GM12865 (cell line): ENCODE data around the gene HTR3E.
"Not testable (repeated sequence)": the region's sequence is repeated elsewhere in the genome, so short reads cannot be mapped to it uniquely, and the experiment has no call there.

ENCODE experiments used
- DNase-seq: peaks from one replicate; pipeline ENCODE4 v3.0.0; 2010; ENCODE audit warnings: low read depth
- H3K4me3 ChIP-seq: 2 replicates; pipeline ENCODE4 v1.5.1; 2011; ENCODE audit warnings: mild to moderate bottlenecking, low read depth, low read length, control low read depth
- TF ChIP-seq, protein P1 (sequence below): IDR thresholded peaks from 2 replicates; pipeline ENCODE4 v1.5.1; 2011; ENCODE audit warnings: low read length, control low read depth, low read depth, inconsistent platforms; ENCODE audit not compliant: insufficient read depth; ENCODE audit errors: missing control alignments

HTR3E gene

DNA sequence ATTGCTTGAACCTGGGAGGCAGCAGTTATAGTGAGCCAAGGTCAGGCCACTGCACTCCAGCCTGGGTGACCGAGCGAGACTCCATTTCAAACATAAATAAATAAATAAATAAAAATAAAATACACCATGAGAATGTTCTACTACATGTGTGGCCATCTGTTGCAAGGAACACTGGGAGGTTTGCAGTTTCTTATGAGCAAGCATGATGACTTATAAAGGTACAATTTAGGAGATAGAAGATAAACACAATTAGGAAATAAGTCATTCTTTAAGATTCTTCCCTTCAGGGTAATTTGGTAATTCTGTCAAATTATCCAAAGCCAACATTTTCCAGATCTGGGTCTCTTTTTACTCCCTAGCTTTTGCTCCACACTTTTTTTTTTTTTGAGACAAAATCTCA is 30.7 kb upstream of the HTR3E start:
- no peak for DNase-seq
- TF ChIP-seq, protein P1, sequence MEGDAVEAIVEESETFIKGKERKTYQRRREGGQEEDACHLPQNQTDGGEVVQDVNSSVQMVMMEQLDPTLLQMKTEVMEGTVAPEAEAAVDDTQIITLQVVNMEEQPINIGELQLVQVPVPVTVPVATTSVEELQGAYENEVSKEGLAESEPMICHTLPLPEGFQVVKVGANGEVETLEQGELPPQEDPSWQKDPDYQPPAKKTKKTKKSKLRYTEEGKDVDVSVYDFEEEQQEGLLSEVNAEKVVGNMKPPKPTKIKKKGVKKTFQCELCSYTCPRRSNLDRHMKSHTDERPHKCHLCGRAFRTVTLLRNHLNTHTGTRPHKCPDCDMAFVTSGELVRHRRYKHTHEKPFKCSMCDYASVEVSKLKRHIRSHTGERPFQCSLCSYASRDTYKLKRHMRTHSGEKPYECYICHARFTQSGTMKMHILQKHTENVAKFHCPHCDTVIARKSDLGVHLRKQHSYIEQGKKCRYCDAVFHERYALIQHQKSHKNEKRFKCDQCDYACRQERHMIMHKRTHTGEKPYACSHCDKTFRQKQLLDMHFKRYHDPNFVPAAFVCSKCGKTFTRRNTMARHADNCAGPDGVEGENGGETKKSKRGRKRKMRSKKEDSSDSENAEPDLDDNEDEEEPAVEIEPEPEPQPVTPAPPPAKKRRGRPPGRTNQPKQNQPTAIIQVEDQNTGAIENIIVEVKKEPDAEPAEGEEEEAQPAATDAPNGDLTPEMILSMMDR: no peak

DNA sequence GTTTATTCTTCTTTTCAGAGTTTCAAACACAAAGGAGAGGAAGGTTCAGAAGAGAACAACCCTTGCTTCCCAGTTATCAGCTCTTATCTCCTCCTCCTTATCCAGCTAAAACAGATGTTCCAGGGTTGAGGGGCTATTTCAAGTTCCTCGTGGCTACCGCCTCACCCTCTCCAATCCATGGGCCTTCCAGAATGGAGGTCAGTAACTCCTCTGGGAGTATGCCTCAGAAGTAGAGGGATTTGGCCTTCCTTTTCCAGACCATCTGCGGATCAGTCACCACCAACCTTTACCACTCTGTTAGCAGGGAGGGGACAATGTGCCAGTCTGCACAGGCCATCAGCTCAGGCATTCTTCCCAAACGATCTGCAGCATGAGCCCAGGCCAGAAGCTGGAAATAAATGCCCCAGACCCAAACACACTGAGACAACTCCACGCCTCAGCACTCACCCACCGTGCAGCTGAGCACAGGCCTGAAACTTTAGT is 29.2 kb upstream of the HTR3E start:
- TF ChIP-seq, protein P1: no peak
- H3K4me3 ChIP-seq: no peak overlapping the region
- no peak for DNase-seq

More for the DNA sequence above, 30.7 kb upstream of the HTR3E start:
- H3K4me3 ChIP-seq: no peak overlapping the region

GRCh38 chr3:184068344-184068743 is 28.5 kb upstream of the HTR3E start:
- TF ChIP-seq, protein P1: no peak
- no peak overlapping the region for H3K4me3 ChIP-seq
- no peak for DNase-seq

DNA sequence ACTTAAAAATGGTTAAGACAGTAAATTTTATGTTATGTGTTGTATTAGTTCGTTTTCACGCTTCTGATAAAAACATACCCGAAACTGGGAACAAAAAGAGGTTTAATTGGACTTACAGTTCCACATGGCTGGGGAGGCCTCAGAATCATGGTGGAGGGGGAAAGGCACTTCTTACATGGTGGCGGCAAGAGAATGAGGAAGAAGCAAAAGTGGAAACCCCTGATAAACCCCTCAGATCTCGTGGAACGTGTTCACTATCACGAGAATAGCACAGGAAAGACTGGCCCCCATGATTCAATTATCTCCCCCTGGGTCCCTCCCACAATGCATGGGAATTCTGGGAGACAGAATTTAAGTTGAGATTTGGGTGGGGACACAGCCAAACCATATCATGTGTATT is 25.7 kb upstream of the HTR3E start:
- H3K4me3 ChIP-seq, DNase-seq: not testable (repeated sequence)

DNA sequence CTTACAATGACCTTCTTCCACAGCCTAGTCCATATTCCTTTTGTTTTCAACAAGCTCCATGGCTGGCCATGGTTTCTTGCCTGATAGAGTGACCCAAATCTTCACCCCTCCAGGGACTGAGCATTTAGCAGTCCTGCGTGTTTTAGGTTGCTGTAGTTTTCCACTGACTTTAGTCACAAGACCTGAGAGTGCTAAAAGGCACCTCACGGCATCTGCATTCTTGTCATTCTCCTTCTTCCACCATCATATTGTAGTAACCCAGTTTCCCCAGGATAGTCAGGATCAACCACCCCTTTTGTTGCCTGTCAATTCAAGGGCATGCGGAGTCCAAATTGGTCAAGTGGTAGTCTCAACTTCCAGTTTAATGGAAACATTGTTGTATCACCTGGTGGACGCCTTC is 23.2 kb upstream of the HTR3E start:
- TF ChIP-seq, protein P1: no peak
- no peak for DNase-seq

DNA sequence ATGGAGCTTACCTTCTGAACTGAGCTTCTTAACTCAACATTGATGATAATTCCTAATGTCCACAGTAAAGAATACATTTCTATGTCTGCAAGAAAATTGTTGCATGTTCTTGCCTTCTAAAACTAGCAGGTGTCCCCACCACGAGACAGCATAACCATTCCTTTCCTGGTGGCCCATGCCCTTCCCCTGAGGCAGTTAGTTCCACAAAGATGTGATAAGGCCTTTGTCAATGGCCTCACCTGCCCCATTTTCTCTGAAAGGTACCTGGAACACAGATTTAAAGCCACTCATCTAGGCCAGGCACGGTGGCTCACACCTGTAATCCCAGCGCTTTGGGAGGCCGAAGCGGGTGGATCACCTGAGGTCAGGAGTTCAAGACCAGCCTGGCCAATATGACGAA is 21.0 kb upstream of the HTR3E start:
- DNase-seq: no peak
- TF ChIP-seq, protein P1: no peak
- no peak overlapping the region for H3K4me3 ChIP-seq

More for the DNA sequence above, 23.2 kb upstream of the HTR3E start:
- H3K4me3 ChIP-seq: no peak overlapping the region

GRCh38 chr3:184077881-184078280 is 19.0 kb upstream of the HTR3E start:
- no peak for DNase-seq
- TF ChIP-seq, protein P1: no peak
- H3K4me3 ChIP-seq: no peak overlapping the region
